ENCODE measurements around the gene CCP110.
A peak's percentile ranks its signal among the peaks of the same experiment; 100 is the strongest.

CCP110 gene

DNA sequence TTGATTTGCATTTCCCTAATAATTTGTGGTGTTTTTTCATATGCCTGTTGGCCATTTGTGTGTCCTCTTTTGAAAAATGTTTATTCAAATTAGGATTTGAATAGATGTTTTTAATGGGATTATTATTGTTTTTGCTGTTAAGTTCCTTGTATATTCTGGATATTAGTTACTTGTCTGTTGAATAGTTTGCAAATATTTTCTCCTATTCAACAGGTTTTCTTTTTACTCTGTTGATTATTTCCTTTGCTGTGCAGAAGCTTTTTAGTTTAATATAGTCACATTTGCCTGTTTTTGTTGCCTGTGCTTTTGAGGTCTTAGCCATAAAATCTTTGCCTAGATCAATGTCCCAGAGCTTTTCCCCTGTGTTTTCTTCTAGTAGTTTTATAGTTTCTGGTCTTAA, 11.4 kb upstream of the CCP110 start:
- no peak overlapping the region for H3K27ac ChIP-seq
- TF ChIP-seq, protein P1, sequence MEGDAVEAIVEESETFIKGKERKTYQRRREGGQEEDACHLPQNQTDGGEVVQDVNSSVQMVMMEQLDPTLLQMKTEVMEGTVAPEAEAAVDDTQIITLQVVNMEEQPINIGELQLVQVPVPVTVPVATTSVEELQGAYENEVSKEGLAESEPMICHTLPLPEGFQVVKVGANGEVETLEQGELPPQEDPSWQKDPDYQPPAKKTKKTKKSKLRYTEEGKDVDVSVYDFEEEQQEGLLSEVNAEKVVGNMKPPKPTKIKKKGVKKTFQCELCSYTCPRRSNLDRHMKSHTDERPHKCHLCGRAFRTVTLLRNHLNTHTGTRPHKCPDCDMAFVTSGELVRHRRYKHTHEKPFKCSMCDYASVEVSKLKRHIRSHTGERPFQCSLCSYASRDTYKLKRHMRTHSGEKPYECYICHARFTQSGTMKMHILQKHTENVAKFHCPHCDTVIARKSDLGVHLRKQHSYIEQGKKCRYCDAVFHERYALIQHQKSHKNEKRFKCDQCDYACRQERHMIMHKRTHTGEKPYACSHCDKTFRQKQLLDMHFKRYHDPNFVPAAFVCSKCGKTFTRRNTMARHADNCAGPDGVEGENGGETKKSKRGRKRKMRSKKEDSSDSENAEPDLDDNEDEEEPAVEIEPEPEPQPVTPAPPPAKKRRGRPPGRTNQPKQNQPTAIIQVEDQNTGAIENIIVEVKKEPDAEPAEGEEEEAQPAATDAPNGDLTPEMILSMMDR (IDR thresholded peaks at IDR 0.05), result no peak

DNA sequence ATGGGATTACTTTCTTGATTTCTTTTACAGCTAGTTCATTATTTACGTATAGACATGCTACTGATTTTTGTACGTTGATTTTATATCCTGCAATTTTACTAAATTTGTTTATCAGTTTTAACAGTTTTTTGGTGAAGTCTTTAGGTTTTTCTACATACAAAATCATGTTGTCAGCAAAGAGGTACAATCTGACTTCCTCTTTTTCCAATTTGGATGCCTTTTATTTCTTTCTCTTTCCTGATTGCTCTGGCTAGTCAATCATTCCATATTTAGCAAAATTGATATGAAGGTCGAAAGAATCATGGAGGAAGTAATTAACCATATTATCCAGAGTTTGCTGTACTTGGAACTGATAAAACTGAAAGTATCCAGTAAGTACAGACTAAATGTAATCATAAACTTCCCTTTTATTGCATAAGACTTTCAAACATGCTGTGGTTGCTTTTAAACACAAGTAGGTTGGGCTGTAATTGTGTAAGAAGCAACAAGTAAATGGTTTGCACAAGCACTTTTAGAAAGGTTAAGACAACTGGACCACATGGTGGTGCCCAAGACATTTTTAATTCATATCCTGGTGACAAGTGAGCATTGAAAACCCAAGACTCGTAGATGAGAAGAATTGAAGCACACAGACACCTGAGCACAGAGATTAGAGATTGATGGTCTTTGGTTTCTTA, 10.2 kb upstream of the CCP110 start:
- TF ChIP-seq, protein P1 (IDR thresholded peaks at IDR 0.05), result no peak
- TF ChIP-seq ZFX (IDR thresholded peaks at IDR 0.05; ENCODE audit: borderline replicate concordance), result no peak
- no peak overlapping the region for H3K27ac ChIP-seq

DNA sequence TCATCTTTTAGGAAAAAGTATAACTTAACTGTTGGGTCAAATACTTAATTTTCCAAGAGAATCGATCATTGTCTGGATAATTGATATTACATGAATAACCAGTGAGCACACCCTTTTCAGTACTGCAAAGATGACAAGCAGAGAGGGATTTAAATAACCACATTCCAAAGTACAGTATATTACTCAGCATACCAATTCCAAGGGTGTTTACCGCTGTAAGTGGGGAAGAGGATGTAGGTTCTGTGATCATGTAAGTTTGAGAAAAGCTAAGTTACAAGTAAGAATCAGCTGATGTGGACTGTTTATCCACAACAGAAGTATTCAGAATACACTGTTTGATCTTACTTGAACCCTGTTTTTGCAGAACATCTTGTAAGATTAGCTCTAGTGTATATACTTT, 8.0 kb upstream of the CCP110 start:
- no peak overlapping the region for H3K27ac ChIP-seq
- TF ChIP-seq, protein P1 (IDR thresholded peaks at IDR 0.05), result no peak
- TF ChIP-seq ZFX (IDR thresholded peaks at IDR 0.05; ENCODE audit: borderline replicate concordance), result no peak

DNA sequence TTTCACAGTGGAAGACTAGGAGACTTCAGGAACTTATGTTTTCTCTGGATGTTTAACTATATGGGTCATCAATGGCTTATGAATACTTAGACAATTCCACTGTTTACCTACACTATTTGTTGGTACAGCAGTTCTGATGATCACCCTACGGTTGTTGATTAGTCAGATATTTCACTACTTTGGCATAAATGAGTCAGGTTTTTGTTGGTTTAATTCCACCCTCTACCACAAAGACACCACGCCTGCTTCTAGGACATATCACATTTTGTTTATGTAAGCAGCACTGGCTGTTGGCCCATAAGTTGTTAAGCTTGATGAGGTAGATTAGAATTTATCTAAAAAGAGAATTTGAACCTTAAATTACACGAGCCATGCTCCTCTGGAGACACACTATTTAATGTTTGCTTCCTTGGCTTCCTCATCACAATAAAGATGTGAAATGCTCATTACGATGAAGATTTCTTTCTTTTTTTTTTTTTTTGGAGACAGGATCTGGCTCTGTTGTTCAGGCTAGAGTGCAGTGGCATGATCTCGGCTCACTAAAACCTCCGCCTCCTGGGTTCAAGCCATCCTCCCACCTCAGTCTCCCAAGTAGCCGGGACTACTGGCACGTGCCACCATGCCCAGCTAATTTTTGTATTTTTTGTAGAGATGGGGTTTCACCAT, 6.2 kb upstream of the CCP110 start:
- no peak overlapping the region for H3K27ac ChIP-seq
- TF ChIP-seq ZFX (IDR thresholded peaks at IDR 0.05; ENCODE audit: borderline replicate concordance), result no peak
- TF ChIP-seq, protein P1 (IDR thresholded peaks at IDR 0.05), result no peak

DNA sequence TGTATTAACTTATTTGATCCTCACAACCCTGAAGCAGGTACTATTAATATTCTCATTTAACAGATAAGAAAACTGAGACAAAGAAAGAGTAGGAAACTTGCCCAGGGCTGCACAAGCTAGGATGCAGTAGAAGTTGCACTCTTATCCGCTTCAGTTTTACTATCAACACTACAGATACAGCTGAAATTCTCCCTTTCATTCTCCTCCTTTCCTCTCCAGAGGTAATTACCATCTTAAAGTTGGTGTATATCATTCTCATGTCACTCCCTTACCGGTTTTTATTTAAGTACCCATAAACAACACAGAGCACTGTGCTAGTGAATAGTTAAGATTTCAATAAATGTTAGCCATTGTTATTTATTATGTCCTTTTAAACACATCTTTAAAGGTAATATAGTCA, 5.4 kb upstream of the CCP110 start:
- TF ChIP-seq, protein P1 (IDR thresholded peaks at IDR 0.05), result no peak
- no peak for TF ChIP-seq ZFX (IDR thresholded peaks at IDR 0.05; ENCODE audit: borderline replicate concordance)

DNA sequence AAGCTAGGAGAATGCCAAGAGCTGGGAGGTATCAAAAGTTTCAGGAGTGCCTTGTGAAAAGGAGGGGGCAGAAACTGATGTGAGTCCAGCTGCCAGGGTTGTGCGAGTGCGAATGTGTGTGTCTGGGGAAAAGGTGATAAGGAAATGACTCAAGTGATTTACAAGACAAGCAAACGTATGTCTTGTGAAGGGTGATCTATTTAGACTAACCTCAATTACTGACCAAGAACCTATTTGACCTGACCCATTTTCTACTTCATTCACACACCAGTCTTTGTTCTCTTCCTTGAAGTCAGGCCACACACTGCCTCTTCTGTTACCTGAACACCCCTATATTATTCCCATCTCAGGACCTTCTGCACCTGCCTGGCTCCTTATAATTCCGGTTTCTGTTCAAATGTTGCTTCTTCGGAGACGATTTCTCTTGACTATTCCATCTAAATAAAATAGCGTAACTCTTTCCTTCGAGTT, 2.8 kb upstream of the CCP110 start:
- TF ChIP-seq ZFX (IDR thresholded peaks at IDR 0.05; ENCODE audit: borderline replicate concordance), result no peak
- TF ChIP-seq, protein P1 (IDR thresholded peaks at IDR 0.05), result no peak
- H3K27ac ChIP-seq, result peak overlapping the region; percentile 83

More for the DNA sequence above, 5.4 kb upstream of the CCP110 start:
- H3K27ac ChIP-seq, result no peak overlapping the region
